HTERT RPE-1 (cell line): ENCODE results near the gene CATSPERB.
"Not testable (repeated sequence)": the region's sequence is repeated elsewhere in the genome, so short reads cannot be mapped to it uniquely, and the experiment has no call there.

Experiments used
- in situ Hi-C: fragments of 300-500 bp; cut with MboI; formaldehyde crosslinking; loops from 4 replicates; pipeline ENCODE4 v1.14.3; 2020; ENCODE audit warnings: low sequenced_read_pairs

The CATSPERB gene

DNA sequence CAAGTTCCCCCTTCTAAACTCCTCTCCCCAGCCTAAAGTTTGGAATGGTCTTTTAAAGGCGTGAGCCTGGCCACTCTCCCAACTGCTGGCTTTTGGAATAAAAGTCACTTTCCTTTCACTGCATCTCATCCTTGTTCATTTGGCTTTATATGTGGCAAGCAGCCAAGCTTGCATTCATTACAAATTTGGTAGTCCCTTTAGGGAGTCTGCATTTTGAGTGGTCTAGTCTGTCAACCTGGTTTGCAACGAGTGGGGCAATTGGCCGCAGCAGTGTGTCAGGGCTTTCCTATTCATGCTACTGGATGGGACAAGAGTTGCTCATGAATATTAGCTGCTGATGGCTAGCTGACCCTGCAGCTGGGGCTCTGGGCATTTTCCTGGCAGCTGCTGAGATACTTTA, 57.0 kb downstream of the CATSPERB start:
- in situ Hi-C loops = no loop called here

GRCh38 chr14:91669867-91670266, 62.0 kb downstream of the CATSPERB start:
- in situ Hi-C loops = no loop called here

DNA sequence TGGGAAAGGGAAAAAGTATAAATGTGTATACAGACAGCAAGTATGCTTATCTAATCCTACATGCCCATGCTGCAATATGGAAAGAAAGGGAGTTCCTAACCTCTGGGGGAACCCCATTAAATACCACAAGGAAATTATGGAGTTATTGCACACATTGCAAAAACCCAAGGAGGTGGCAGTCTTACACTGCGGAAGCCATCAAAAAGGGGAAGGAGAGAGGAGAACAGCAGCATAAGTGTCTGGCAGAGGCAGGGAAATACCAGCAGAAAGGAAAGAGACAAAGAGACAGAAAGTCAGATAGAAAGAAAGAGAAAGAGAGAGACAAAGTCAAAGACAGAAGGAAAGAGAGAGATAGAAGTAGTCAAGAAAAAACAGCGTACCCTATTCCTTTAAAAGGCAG, 64.8 kb downstream of the CATSPERB start:
- in situ Hi-C loops = not testable (repeated sequence)

- in situ Hi-C loops = no loop called here
These were observed 71.1 kb downstream of the CATSPERB start for GRCh38 chr14:91660790-91661189.

DNA sequence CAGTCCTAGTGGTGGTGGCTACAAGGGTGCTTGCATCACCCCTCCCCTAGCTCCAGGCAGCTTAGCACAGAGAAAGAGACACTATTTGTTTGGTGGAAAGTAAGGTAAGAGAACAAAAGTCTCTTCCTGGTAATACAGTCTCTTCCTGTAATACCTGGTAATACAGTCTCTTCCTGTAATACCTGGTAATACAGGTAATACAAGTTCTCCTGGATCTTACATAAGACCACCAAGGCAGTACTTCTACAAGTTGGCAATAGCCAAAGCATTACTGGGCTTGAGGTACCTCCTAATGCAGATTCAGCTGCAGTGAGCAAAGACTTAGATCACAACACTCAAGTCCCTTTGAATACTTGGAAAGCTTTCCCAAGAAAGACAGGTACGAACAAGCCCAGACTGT, 77.0 kb downstream of the CATSPERB start:
- in situ Hi-C loops = no loop called here

DNA sequence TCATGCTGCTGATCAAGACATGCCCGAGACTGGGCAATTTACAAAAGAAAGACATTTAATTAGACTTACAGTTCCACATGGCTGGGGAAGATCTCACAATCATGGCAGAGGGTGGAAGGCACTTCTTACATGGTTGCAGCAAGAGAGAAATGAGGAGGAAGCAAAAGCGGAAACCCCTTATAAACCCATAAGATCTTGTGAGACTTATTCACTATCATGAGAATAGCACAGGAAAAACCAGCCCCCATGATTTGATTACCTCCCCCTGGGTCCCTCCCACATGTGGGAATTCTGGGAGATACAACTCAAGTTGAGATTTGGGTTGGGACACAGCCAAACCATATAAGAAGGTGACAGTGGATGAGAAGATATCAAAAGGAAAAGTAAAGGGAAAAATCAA, 78.4 kb downstream of the CATSPERB start:
- in situ Hi-C loops = no loop called here

DNA sequence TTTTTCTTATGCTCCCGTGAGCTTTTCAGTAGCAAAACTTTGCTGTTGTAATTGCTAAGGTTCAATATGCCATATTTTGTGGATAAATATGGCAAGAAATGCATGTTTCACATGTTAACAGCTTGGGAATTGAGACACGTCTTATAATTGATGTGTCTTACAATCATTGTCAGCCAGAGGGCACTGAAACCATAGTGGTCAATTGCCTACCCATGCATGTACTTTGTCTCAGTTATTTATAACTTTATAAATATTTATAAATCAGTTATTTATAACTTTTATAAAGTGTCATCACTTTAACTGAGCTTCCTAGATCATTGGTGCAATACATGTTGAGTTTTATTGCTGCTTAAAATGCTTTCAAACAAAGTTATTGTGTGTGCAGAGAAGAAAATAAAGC, 82.0 kb downstream of the CATSPERB start:
- in situ Hi-C loops = no loop called here

GRCh38 chr14:91647856-91648255, 84.0 kb downstream of the CATSPERB start:
- in situ Hi-C loops = no loop called here

GRCh38 chr14:91636604-91637003, 95.3 kb downstream of the CATSPERB start:
- in situ Hi-C loops = no loop called here

- in situ Hi-C loops = no loop called here
These were observed 107.1 kb downstream of the CATSPERB start for GRCh38 chr14:91624757-91625156.

- in situ Hi-C loops = no loop called here
These were observed 117.7 kb downstream of the CATSPERB start for GRCh38 chr14:91614187-91614586.

DNA sequence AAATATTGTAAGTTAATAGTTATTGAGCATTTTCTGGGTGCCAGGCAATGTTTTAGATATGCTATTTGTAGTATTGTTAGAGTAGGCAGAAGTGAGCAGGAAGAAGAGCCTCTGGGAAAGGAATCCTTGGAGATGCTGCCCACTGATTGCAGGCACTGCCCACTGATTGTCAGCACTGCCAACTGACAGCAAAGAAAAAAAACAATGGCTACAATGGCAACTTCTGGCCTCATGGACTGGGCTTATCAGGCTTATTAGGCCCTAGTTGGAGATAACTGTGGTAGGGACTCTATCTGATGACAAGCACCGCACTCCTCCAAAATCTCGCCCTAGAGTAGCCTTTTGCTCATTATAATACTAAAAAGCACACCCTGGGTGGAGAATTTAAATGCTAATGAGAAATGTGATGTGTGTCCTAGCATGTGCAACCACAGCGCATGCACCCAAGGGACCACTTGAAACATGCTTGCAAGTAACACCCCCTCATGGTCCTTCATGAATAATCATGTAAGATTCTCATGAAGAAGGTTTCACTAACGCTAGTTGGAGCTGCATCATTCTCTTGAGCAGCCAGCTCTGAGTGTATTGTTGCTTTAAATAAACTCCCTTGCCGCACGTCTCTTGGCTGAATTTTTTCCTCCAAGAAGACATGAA, 118.3 kb downstream of the CATSPERB start:
- in situ Hi-C loops = no loop called here

DNA sequence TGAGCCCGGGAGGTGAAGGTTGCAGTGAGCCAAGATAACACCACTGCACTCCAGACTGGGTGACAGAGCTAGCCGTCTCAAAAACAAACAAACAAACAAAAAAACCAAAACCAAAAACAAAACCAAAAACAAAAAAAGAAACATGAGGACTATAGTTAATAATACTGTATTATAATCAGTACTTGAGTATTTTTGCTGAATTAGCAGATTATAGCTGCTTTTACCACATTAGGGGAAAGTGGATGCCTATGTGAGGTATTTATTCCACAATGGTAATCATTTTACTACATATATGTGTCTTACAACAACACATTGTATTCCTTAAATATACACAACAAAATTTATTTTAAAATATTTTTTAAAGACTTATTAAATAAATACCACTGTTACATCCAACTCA, 120.4 kb downstream of the CATSPERB start:
- in situ Hi-C loops = no loop called here

- in situ Hi-C loops = no loop called here
These were observed 122.7 kb downstream of the CATSPERB start for GRCh38 chr14:91609161-91609560.

DNA sequence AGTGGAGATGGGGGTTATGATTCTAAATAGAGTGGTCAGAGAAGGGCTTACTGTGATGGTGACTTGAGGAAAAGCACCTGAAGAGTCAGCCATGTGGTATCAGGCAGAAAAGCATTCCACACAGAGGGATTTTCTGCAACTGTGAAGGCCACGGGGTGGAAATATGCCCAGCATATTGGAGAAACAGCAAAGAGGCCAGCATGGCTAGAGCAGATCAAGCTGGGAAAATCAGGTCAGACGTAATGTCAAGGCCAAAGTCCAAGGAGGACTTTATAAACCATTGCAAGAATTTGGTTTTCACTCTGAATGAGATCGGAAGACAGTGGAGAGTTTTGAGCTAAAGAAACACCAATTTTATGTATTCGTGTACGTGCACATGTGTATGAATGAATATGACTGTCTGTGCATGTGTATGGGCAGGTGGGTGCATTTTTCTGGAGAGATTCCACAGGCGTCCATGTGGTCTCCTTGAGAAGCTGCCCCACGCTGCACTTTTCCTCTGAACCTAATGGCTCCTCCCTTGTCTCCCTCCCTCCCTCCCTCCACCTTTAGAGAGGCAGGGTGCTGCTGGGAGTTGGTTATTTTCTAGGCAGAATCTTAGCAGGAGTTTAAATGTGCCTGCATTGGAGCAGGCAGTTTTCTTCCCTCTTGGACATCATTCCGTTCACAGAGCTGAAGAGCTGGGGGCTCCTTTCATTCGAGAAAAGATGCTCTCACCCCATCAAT, 124.4 kb downstream of the CATSPERB start:
- in situ Hi-C loops = no loop called here

DNA sequence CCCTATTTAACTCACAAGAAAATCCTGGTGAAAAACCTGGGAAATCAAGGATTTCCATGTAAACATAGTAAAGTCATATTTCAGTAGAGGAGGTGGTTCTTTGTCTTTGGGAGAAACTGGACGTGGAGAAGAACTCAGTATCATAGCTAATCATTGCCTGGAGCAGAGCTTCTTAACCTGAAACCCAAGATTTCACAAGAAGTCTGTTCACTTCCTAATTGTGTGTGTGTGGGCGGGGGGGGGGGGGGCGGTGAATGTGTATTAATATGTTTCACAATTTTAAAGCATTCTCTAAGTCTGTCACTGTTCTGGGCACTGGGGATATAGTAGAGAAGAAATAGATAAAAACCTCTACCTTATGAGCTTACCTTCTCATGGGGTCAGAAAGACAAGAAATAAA, 125.0 kb downstream of the CATSPERB start:
- in situ Hi-C loops = no loop called here

DNA sequence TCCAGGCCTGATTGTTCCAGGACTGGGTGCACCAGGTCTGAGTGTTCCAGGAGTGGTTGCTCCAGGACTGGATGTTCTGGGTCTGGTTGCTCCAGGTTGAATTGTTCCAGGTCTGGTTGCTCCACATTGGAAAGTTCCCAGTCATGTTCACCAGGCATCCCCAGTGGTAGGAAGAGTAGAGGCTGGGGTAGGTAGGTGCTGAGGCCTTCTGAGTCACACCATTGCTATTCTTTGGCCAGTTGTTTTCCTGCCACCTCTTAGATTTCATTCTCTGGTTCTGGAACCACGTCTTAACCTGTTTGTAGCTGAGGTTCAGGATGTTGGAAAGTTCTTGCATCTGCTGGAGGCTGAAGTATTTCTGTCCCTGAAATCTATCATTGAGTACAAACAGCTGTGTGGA, 127.3 kb downstream of the CATSPERB start:
- in situ Hi-C loops = not testable (repeated sequence)

DNA sequence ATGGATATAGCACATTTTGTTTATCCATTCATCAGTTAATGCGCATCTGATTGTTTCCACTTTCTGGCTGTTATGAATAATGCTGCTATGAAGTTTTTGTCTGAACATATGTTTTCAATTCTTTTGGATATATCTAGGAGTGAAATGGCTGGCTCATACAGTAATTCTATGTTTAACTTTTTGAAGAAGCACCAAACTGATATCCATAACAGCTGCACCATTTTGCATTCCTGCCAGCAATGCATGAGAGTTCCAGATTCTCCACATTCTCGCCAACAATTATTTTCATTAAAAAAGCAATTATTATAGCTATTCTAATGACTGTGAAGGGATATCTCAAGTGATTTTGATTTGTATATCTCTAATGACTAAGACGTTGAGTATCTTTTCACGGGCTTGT, 131.9 kb downstream of the CATSPERB start:
- in situ Hi-C loops = no loop called here

DNA sequence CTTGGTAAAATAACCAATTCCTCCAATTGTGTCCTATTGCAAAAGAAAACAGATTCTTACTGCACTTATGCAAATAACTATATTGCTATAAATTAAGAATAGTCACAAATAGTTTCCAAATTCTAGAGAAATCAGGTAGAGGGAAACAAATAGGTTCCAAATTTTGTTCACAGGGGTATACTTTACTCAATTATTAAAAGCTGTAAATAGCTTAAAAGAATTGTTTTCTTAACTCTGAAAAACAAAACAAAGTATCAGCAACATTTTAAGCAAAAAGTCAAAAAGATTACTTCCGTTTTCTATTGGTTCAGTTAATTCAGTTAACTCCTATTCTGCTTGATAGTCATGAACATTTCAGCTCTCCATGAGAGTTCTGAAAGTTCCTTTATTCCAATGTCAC, 136.2 kb downstream of the CATSPERB start:
- in situ Hi-C loops = no loop called here

DNA sequence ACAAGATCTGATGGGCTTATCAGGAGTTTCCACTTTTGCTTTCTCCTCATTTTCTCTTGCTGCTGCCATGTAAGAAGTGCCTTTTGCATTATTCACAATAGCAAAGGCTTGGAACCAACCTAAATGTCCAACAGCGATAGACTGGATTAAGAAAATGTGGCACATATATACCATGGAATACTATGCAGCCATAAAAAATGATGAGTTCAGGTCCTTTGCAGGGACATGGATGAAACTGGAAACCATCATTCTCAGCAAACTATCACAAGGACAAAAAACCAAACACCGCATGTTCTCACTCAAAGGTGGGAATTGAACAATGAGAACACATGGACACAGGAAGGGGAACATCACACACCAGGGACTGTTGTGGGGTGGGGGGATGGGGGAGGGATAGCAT, 137.9 kb downstream of the CATSPERB start:
- in situ Hi-C loops = not testable (repeated sequence)

DNA sequence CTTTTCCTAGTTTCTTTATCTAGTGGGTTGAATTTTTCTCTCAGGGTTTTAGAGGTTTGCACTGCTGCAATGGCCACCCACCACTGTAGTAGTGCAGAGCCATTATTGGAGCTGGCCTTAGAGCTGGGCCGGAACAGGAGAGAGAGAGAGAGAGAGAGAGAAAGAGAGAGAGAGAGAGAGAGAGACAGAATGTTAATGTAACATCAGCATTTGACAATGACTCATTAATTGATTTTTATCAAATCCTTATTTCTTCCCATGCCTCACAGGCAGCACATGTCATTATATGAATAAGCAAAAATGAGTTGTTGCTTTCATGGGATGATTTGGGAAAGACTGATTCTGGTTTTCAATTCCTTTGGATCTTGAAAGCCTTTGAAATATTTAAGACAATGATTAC, 145.5 kb downstream of the CATSPERB start:
- in situ Hi-C loops = no loop called here

GRCh38 chr14:91585856-91586255, 146.0 kb downstream of the CATSPERB start:
- in situ Hi-C loops = no loop called here

- in situ Hi-C loops = no loop called here
These were observed 149.1 kb downstream of the CATSPERB start for GRCh38 chr14:91582761-91583160.
